HG03039 (cell line): ENCODE results near the gene KCNIP4.

Source experiments
- ATAC-seq: cut with Tn5 transposase; IDR thresholded peaks from one replicate; pipeline ENCODE4 v1.9.1; 2021; ENCODE audit warnings: mild to moderate bottlenecking, moderate library complexity; ENCODE audit not compliant: unreplicated experiment

The KCNIP4 gene

DNA sequence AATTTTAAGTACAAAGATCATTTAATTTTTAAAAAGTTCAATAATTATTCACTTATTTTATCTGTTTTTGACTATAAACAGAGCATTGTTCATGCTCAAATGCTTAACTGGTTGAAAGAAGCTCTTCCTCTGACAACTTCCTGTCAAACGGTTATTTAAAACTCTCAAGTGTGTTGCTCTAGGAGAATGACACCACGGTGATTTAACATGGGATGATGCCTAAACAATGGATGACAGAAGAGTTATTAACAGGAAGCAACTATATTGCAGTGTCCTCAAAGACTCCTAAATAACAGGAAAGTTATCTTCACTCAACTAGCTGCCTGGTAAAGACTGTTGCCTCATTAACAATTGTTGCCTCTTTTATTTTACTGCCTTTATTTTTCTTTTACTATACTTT lies 738.7 kb downstream of the KCNIP4 start:
- ATAC-seq: no peak

DNA sequence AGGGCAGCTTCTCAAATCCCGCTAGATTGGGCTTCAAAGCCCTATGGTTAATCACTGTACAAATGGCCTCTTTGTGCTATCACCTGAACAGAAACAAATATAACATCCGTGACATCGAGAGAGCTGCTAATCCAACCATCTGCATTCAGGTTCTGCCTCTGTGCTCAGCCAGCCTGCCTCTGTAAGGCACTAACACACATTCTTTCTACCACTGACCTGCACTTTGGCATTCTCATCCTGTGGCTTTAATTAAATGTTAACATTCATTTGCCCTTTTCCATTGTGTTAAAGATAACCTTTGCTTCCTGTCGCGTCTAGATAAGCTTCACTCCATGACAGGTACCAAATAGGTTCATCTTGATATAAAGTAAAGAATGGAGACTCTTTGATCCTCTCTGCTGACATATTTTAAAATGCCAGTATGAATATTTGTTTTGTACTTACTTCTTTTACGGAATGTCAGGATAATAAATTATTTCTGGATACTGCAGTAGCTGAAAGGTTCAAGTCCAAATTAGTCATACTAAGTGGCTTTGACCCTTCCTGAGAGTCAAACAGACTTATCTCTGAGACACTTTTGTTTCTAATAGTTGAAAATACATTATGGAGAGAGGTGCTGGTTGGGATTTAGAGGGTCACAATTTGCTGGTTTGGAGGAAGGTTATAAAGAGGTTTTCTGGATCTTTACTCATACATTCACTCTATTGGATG lies 742.6 kb downstream of the KCNIP4 start:
- ATAC-seq: no peak

DNA sequence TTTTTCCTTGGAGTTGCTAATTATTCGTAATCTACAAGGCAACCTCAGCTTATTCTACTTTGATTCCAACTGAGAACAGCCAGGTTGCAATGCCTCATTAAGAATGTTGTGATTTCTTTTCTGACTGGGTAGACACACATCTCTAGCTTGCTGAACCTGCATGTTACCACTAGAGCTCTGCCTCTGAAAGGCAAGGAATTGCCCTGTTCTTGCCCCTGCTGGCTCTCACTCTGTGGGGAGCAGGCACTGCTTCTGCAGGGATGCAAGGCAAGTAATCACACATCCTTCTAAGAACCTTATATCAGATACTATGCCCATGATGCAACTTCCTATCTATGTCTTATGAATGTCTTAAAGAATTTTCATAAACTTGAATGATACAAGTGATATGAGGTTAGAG lies 745.2 kb downstream of the KCNIP4 start:
- no peak for ATAC-seq

DNA sequence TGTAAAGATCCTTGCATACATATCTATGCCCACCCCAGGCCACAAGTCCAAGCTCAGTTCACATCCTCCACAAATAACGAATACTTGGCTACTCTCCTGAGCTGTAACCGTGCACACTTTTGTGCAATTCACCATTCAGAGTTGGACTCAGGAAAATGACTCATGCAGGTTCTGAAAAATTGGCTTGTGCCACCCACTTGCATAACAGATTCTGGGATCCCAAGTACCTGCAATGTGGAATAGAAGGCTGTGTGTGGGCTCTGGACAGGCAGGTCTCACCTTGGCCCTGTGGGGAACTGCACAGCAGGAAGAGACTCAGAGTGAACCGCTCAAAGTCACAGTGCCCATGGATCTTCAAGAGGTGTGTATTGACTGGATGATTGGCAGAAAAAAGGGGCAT lies 745.6 kb downstream of the KCNIP4 start:
- no peak for ATAC-seq

DNA sequence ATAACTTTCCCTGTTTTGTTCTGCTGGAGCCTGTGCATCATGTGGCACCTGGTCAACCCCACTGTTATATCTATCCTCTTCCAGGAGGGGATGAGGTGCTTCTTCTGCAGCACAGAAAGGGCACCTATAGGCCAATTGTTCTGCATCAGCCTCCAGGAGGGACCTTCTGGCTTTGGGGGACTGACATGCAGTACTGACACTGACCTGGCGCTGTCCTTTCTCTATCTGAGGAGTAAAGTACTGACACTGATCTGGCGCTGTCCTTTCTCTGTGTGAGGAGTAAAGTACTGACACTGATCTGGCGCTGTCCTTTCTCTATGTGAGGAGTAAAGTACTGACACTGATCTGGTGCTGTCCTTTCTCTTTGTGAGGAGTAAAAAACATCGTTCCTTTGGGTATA lies 749.9 kb downstream of the KCNIP4 start:
- no peak for ATAC-seq

DNA sequence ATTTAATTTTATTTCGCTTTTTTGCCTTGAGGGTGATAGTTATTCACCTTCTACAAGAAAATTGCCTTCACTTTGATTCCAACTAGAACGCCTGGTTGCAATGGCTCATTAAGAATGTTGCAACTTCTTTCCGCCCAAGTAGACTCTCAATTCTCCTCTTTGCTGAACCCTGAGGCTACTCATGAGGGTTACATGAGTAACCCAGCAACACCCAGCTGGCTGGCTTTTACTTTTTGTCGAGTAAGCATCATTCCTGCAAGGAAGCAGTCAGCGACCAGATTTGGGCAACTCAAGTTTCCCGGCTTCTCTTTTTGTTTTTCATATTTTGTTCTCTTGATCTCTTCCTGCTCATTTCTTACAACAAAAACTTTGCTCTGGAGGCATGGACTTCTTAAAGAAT lies 752.9 kb downstream of the KCNIP4 start:
- ATAC-seq: no peak

DNA sequence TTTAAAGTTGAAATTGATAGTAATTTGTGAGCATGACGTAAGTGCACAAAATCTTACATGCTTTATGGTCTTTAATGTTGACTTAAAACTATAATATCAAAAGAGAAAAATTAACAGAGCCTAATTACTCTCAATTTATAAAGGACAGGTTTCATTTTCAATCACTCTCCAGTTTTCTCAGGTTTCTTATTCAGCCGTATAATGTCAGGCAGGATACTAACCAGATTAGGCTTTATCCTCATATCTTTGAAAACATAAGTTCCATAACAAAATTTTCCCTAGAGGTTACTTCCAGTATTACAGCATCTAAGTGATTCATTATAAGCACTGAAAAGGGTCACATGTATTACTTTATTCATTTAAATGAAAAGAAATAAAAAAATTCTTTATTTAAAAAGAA lies 756.2 kb downstream of the KCNIP4 start:
- ATAC-seq: no peak

DNA sequence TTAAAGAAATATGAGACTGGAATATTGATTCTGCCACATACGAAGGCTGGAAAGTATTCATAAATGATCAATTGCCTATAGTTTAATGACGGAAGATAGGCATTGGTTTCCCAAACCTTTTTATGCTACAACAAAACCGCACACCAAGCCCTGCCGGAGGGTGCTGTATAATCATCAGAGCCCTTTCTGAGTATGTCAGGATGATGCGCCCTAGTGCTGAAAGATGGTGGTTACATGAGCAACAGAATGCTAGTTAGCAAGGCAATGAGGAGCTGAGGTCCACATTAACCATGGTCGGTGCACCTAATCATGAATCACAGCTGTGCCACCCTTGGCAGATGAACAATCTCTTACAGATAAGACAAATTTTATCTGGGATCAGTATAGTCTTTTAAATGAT lies 757.3 kb downstream of the KCNIP4 start:
- no peak for ATAC-seq

DNA sequence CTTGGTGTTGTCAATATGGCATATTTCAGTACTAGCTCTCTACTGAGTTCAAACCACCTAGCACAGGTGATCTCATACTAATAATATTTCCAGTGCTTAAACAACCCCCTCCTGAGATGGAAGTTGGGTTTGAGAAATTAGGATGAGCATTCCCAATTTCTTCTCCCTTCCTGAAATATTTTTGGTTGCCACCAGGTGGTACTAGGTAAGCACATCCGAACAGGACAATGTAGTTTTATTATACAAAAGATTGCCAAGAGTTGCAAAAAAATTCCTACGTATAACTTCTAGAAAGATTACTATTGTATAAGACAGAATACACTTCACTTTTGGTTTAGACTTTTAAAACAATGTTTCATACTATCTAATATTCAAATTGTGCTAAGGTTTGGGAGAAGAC lies 763.8 kb downstream of the KCNIP4 start:
- no peak for ATAC-seq

DNA sequence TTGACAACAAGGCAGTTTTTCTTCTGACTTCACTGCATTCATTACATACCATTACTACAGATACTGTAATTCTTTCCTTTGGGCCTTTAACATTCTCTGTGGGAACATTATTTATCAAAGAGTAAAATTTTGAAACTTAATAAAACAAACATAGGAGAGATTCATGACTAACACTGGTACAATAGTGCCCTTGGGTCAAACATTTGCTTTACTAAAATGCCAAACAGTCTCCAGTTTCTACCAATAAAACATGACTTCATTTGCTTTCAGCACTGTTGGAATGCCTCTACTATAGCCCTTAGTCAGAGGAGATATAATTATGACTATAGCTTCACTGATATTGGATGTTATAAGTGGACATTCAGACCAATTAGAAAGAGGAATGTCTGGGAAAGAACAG lies 766.9 kb downstream of the KCNIP4 start:
- ATAC-seq: no peak

DNA sequence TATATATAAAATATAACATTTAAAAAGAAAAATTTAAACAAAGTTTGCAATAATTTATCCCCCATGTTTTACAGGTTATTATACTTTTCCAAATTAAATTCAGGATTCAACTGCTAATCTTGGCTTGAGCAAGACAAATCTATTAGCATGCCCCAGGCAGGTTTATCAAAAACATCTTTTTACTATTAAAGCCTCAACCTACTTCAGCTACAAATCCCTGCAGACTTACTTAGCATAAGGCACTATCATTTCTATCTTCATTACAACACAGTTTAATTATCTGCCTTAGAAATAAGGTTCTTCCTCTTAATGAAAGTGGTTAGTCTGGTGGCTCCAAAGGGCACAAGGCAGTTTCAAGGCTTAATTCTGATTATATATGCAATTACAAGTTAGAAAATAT lies 770.7 kb downstream of the KCNIP4 start:
- ATAC-seq: no peak

DNA sequence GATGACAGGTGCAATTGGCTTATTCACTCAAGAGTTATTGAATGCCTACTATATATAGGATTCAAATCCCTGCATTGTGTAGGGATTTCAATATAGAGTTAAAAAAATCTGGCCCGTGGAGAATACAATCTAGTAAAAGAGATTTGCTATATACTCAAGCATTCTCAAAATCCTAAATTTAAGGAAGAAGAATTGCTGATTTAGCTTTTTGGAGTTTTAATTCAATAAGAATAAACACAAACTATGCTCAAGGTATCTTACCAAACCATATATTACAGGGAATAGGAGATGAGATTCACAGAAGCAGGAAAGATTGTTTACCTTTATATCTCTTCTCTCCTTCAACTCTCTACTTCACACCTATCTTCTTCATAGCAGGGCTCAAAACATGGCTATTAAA lies 771.5 kb downstream of the KCNIP4 start:
- ATAC-seq: no peak

DNA sequence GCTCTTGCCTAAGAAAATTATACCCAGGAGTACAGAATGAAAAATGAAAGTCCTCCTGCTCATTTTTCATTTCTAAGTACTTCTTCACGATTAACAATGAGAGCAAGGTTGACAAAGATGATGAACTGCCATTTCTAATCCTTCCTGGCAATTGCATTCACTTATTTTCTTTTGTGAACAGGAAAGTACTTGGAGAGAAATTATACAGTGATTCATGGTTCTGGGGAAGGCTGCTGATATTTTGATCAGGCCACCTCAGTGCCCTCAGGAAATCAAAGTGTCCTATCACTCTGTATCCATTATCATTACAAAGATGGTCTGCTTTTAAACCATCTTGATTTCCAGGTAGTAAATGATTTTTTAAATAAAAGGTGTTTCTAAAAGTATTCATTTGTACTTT lies 780.9 kb downstream of the KCNIP4 start:
- no peak for ATAC-seq

DNA sequence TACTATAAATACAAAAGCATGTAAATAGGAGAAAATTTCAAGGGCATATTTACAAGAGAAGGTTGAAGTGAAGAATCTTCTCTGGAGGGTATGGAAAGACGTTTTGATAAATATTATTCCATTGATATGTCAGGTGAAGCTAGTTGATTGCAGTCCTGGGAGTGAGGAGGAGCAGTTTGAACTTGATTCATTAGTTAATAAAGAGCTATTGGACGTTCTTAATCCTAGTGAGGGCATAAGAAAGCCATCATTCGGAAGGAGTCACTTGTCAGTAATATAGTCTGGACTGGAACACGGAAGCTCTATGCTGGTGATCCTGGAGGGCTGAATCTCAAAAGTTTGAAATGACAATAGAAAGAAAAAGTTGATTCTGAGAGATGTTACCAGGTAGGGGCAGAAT lies 793.2 kb downstream of the KCNIP4 start:
- ATAC-seq: no peak

DNA sequence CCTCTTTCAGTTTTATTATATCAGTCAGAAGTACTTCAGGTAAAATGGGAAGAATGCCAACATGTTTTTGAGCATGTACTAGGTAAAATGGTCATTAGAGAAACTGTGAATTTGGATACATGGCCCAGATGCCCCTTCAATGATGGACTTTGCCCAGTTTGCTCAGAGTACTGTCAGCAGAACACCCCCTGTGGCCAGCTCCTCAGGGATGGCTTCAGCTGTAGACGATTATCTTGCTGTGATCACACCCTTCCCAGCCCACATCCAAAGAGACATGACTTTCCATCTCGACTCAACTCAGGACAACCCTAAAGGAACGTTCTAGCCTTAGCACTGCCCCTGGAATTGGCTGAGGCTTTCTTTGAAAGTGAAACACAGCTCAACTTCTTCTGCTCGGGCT lies 809.2 kb downstream of the KCNIP4 start:
- no peak for ATAC-seq

DNA sequence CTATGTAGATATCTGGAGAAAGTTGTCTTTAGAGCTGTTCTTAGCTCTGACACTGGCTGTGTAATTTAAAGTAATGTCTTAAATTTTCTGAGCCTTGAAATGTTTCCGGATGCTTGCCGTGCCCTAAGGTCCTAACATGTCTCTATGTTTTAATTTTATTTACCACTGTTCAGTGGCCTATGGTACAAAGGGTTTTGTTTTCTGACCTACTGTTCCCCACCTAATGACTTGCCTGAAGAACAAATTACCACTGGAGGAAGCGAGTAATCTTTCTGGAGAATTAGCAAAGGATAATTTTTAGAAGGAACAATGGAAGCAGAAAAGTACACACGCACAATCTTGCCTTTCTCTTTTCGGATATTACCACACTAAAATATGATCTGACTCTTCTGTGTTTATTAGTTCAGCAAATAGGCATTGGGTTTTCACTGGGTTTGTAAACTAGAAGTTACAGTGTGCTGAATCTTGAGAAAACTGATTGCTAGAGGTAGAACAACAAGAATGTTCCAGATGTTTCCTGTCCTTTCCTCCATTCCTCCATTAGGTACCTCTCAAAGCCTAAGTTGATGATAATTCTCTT lies 812.4 kb downstream of the KCNIP4 start:
- no peak for ATAC-seq

DNA sequence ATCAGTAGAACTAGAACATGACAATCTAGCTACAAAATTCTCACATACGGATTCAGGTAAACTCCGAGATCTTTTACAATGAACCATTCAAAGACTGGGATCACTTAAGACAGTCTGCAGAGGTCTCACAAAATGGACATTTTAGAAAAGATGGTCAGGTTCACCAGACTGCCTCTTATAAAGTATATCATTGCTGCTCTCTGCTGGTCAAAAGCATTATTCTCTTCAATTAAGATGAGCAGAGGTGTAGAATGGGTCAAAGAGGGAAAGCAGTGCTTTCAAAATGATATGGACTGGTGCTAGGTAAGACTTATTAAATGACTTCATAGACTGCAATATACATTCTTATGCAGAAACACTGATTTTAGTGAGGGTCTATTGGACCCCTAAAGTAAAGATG lies 813.6 kb downstream of the KCNIP4 start:
- no peak for ATAC-seq

DNA sequence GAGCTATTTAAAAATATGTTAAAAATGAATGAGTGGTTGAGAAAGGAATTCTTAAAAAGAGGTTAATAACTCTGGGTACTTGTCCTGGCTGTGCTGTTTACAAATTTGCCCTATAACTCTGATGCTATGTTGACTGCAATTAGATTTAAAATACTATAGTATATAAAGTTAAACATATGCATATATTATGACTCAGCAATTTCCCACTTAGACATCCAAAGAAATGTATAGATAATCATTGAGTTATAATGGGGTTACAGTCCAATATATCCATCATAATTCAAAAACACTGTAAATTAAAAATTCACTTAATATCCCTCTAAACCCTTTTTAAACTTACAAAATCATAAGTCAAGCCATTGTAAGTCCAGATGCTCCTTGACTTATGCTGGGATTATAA lies 818.0 kb downstream of the KCNIP4 start:
- ATAC-seq: no peak

DNA sequence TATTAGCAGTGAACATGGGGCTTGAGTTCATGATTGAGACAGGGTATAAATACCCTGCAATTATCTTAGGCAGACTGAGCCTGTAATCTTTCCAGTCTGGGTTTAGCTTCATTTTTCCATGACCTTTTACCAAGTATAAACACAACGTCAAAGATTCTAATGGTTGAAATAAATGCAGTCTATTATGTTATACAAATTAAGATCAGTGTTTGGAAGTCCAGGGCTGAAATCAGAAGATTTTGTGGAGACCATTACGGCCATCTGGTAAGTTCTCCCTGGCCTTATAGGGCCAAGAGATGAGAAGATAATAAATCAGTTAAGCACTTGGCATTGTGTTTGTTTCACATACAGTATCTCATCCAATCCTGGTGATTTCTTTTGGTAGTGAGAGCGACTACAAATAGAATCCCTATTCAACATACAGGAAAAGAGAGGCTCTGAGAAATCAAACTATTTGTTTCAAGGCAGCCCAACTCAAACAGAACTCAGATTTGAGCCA lies 822.5 kb downstream of the KCNIP4 start:
- no peak for ATAC-seq

DNA sequence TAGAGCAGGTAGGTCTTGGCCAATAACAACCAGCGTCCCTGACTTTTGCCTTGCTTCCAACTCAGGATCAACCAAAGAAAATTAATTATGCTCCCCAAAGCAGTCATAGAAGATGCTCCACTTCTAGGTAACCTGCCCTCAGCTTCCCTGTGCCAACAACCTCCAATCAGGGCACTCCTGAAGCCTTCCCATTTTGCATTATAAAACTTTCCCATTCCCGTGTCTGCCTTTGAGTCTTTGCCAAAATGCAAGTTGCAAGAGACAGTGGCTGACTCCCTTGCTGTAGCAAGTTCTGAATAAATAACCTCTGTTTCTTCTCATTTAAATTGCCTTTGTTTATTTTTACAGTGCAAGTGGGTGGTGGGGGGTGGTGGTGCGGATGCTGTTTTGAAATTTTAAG lies 830.3 kb downstream of the KCNIP4 start:
- ATAC-seq: no peak

DNA sequence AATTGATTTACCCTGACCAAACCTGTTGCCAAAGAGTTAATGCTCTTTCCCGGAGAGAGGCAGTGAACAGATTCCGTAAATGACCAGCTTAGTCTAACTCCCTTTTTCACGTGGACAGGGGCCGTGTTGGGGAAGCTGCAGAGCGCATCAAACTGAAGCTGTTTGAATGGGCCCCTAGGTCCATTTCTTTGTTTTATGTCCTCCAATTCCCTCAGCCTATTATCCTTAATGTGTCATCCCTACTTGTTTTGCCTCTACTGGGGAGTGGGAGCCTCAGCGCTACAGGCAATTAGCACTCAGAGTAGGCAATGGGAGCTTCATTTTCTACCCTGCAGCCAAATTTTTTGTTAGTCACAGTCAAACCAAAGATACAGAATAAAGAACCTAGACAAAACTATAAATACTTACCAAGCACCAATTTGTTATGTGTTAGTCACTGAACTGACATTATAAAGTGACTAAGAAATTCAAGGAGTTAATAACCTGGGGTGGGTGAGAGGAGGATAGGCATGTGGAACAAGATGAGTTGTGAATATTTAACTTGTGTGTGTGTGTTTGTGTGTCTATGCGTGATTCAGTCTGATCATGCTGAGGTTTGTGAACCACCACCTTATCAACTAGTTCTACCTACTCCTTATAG lies 830.9 kb downstream of the KCNIP4 start:
- no peak for ATAC-seq

DNA sequence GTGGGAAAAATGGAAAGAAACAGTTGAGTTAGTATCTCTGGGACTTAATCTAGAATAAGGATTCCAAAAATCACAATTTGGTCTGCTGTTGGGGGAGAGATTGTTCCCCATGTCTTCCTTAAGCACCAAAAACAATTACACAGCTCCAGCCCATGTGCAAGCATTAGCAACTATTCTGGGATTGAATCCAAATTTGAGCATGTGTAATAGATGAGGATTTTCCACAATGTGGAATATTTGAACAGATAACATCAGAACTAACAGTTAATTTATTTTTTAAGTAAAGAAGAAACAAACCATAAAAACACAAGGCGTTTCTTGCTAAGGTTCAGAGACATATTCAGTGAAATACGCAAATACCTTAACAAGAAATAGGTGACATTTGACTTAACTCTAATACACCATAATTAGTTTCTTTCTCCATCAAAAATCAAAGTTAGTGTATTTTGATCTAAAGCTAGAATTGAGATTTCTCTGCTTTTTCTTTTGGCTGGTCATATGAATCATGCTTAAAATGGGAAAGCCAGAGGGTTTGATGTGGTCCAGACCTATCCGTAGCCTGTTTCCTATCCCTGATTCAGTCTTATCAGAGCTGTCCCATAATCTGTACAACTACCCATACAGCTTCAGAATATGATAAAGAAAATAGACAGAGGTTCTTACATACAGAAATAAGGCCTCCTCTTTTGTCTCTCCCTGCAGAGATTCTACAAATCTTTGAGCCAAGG lies 834.9 kb downstream of the KCNIP4 start:
- ATAC-seq: no peak
